Thymus (tissue), 11 donors: Measurements from ENCODE around the gene RAD51B. TPM values are rescaled to one million over a fixed set of nuclear protein-coding genes. Genes with fewer than 3 reads are reported as not detected.
A peak's percentile ranks its signal among the peaks of the same experiment; 100 is the strongest.

Experiments used
- DNase-seq, 9 donors: peaks; one replicate each; pipeline ENCODE4 v3.0.0-alpha.2; 2013; ENCODE audit warnings: low spot score in 9 of 9, low read depth in 6 of 9, missing footprints in 1 of 9
- H3K27ac ChIP-seq, 2 donors: one replicate each; pipeline ENCODE4 v1.5.1; 2013; ENCODE audit warnings: control low read depth in 1 of 2, low read depth in 1 of 2, low read length in 1 of 2, mild to moderate bottlenecking in 1 of 2, moderate library complexity in 1 of 2
- H3K27me3 ChIP-seq, 2 donors: one replicate each; pipeline ENCODE4 v1.5.1; 2013; ENCODE audit warnings: low read length in 1 of 2; ENCODE audit not compliant: control insufficient read depth in 2 of 2, insufficient read depth in 1 of 2
- H3K36me3 ChIP-seq, 2 donors: one replicate each; pipeline ENCODE4 v1.5.1; 2013; ENCODE audit warnings: low read length in 1 of 2, mild to moderate bottlenecking in 1 of 2, moderate library complexity in 1 of 2; ENCODE audit not compliant: control insufficient read depth in 2 of 2, insufficient read depth in 2 of 2
- H3K4me1 ChIP-seq, 2 donors: one replicate each; pipeline ENCODE4 v1.5.1; 2013; ENCODE audit warnings: low read length in 2 of 2; ENCODE audit not compliant: control insufficient read depth in 2 of 2, insufficient read depth in 2 of 2
- H3K4me3 ChIP-seq, 2 donors: one replicate each; pipeline ENCODE4 v1.5.1; 2013; ENCODE audit warnings: low read length in 2 of 2, control low read depth in 1 of 2, mild to moderate bottlenecking in 1 of 2
- H3K9me3 ChIP-seq, 2 donors: one replicate each; pipeline ENCODE4 v1.5.1; 2013; ENCODE audit warnings: low read length in 1 of 2, mild to moderate bottlenecking in 1 of 2; ENCODE audit not compliant: control insufficient read depth in 2 of 2, insufficient read depth in 1 of 2
- WGBS: extraction: QIAGEN DNeasy Blood & Tissue Kit; methylation state at CpG from one replicate; pipeline ENCODE4 v1.1.7; 2013; 5-methylcytosine and 5-hydroxymethylcytosine counted together
- polyA plus RNA-seq: library from polyadenylated mRNA; stranded (reverse); fragments of 200-250 nt; gene quantifications from one replicate; pipeline ENCODE4 v1.2.3, GENCODE V29; 2013
- total RNA-seq: library from RNA; stranded (reverse); fragments of 120-200 nt; gene quantifications from one replicate; pipeline ENCODE4 v1.2.4, GENCODE V29; 2013
- donor health status: healthy.

Gene RAD51B
- total and polyA plus RNA-seq, 2 donors, result 7.8 to 17.8 TPM

DNA sequence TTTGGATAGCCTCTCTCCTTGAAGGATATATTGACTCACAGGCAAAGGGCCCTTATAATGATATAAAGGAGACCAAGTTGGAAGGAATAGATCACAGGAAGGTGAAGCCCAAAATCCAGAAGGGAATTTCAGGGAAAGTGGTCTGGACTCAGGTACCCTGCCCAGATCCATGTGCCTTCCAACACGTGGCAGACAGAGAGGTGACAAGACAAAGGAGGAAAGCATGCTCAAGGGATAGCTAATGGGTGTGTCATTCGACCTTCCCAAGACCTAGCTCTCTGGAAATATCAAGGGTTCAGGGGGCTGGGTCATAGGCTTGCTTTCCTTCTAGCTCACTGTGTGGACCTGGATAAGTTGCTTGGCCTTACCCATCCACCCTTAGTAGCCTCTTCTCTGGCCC lies 759.0 kb downstream of the RAD51B start:
- DNase-seq, result no peak
- Histone ChIP-seq H3K9me3 (no peaks in the 10 kb centered on the region), H3K4me1 (peaks cover 0 to 11% of the 10 kb centered on the region in 2 donors), H3K36me3 (no peaks in the 10 kb centered on the region), H3K27me3 (no peaks in the 10 kb centered on the region), H3K4me3 (no peak overlapping the region), H3K27ac (no peak overlapping the region)
- WGBS, result 98% methylated on average over 2 of the region's 2 CpGs

- Histone ChIP-seq H3K4me3 (no peak overlapping the region), H3K9me3 (no peaks in the 10 kb centered on the region), H3K27me3 (no peaks in the 10 kb centered on the region), H3K4me1 (peaks cover 0 to 11% of the 10 kb centered on the region in 2 donors), H3K36me3 (no peaks in the 10 kb centered on the region), H3K27ac (no peak overlapping the region)
- WGBS, result 95% methylated on average over 9 of the region's 9 CpGs
- no peak for DNase-seq
Measured at GRCh38 chr14:68580096-68580645, 760.6 kb downstream of the RAD51B start.

- Histone ChIP-seq H3K27me3 (no peaks in the 10 kb centered on the region), H3K4me1 (peaks cover 0 to 8% of the 10 kb centered on the region in 2 donors), H3K36me3 (no peaks in the 10 kb centered on the region), H3K4me3 (no peak overlapping the region), H3K9me3 (no peaks in the 10 kb centered on the region), H3K27ac (no peak overlapping the region)
- no peak for DNase-seq
- 97% methylated on average over 5 of the region's 5 CpGs for WGBS
Measured at GRCh38 chr14:68580671-68581070, 761.1 kb downstream of the RAD51B start.

DNA sequence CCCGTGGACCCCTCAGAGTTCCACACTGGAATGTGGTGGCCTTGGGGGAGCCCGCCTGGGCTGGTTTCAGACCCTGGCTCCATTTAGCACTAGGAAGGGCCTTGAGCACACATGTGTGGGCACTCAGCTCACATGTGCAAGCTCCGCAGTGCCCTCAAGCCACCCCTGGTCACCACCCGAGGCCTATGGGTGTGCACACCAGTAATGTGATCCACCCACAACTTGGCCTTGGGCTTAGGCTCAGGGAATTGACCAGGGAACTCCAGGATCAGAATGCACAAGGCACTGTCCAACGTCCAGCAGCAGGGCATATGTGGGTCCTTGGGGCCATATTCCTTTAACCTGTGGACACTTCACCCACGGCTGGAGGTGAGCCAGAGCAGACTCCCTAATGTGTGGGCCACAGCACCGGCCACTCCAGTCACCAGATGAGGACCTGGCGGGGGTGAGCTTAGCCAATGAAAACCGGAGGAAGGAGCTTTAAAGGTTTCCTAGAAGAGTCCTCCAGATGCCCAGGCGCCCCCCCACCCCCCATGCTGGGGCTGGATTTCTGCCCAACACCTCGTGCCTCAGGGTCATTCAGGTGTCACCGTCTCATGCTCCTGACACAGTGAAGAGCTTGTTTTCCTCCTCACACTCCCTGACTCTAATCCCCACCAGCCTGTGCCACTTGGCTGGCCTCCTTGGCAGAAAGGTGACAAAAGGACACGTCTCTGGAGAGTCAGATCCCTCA lies 764.1 kb downstream of the RAD51B start:
- Histone ChIP-seq H3K4me1 (peaks cover 0 to 22% of the 10 kb centered on the region in 2 donors), H3K36me3 (no peaks in the 10 kb centered on the region), H3K27me3 (no peaks in the 10 kb centered on the region), H3K27ac (no peak overlapping the region), H3K4me3 (no peak overlapping the region), H3K9me3 (no peaks in the 10 kb centered on the region)
- WGBS, result 95% methylated on average over 13 of the region's 13 CpGs
- DNase-seq, result no peak

DNA sequence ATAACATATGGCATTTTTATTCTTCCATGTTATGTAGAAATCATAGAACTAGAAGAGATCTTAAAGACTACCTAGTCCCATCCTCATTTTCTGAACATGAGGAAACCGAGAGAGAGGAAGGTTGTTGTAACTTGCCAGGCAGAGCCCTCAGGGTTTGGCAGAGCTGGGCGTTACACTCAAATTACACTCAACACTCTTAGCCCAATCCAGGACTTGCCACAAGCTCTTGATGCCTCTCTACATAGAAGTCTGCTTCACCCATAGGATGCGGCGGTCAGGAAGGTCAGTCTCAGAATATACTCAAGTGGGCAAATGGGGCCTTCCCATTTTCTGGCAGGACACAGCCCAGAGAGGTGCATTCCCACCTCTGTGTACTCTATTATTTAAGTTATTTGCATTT lies 765.2 kb downstream of the RAD51B start:
- Histone ChIP-seq H3K36me3 (no peaks in the 10 kb centered on the region), H3K27me3 (no peaks in the 10 kb centered on the region), H3K4me3 (no peak overlapping the region), H3K27ac (no peak overlapping the region), H3K9me3 (no peaks in the 10 kb centered on the region), H3K4me1 (peaks cover 0 to 19% of the 10 kb centered on the region in 2 donors)
- DNase-seq, result no peak
- WGBS, result 97% methylated on average over 4 of the region's 4 CpGs

DNA sequence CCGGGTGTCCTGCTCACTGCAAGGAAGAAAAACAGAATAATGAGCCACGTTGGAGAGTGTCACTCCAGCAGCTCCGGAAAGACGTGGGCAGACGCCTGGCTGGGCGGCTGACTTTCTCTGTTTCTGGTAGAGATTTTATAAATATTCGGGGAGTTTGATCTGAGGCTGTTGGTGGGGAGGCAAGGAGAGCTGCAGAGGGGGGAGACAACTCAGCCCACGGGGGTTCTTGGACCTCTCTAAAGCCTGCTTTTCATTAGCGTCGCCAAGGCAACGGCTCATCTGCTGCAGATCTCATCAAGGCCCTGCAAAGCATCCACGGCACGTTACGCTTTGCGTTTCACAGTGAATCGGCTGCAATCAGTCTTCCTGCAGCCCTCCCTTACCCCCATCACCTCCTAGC lies 766.1 kb downstream of the RAD51B start:
- no peak overlapping the region for H3K4me3 ChIP-seq
- H3K36me3 ChIP-seq, result no peaks in the 10 kb centered on the region
- no peak for DNase-seq
- no peaks in the 10 kb centered on the region for H3K27me3 ChIP-seq
- H3K4me1 ChIP-seq, result peaks cover 0 to 25% of the 10 kb centered on the region in 2 donors
- WGBS, result 91% methylated on average over 16 of the region's 16 CpGs
- peak overlapping the region in 1 of 2 donors; percentile 2 for H3K27ac ChIP-seq
- no peaks in the 10 kb centered on the region for H3K9me3 ChIP-seq

- Histone ChIP-seq H3K36me3 (no peaks in the 10 kb centered on the region), H3K4me1 (peaks cover 0 to 27% of the 10 kb centered on the region in 2 donors), H3K4me3 (no peak overlapping the region), H3K27me3 (no peaks in the 10 kb centered on the region), H3K27ac (peak overlapping the region in 1 of 2 donors; percentile 36), H3K9me3 (no peaks in the 10 kb centered on the region)
- WGBS, result 95% methylated on average over 13 of the region's 13 CpGs
- DNase-seq, result no peak
Measured at GRCh38 chr14:68586896-68587751, 767.5 kb downstream of the RAD51B start.

GRCh38 chr14:68587931-68588330 lies 768.4 kb downstream of the RAD51B start:
- WGBS, result 96% methylated on average over 6 of the region's 6 CpGs
- Histone ChIP-seq H3K4me1 (peaks cover 0 to 27% of the 10 kb centered on the region in 2 donors), H3K4me3 (no peak overlapping the region), H3K9me3 (no peaks in the 10 kb centered on the region), H3K27ac (peak overlapping the region in 1 of 2 donors; percentile 36), H3K36me3 (no peaks in the 10 kb centered on the region), H3K27me3 (no peaks in the 10 kb centered on the region)
- DNase-seq, result no peak
